ENCODE data around the gene KIF1C.
"Not testable (repeated sequence)": the region's sequence is repeated elsewhere in the genome, so short reads cannot be mapped to it uniquely, and the experiment has no call there.

KIF1C gene

DNA sequence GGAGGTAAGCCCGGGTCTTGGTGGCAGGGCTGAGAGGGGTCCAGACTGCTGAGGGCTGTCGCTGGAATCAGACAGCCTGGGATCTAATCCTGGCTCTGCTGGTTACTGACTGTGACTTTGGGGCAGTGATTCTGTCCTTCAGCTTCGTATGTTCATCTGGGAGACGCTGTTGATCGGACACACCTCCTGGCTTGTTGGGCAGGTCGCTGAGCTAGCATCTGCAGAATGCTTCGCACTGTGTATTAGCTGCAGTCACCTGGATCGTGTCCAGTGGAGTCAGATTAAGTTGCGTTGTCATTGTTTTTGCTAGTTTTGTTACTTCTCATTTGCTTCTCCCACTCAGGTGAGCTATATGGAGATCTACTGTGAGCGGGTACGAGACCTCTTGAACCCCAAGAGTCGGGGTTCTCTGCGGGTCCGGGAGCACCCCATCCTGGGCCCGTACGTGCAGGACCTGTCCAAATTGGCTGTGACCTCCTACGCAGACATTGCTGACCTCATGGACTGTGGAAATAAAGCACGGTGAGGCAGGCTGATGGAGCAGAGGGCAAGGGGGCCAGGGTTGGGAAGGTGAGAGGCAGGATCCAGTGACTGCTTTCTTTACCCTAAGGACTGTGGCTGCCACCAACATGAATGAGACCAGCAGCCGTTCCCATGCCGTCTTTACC lies 4.5 kb downstream of the KIF1C start:
- DNase-seq, result no peak

DNA sequence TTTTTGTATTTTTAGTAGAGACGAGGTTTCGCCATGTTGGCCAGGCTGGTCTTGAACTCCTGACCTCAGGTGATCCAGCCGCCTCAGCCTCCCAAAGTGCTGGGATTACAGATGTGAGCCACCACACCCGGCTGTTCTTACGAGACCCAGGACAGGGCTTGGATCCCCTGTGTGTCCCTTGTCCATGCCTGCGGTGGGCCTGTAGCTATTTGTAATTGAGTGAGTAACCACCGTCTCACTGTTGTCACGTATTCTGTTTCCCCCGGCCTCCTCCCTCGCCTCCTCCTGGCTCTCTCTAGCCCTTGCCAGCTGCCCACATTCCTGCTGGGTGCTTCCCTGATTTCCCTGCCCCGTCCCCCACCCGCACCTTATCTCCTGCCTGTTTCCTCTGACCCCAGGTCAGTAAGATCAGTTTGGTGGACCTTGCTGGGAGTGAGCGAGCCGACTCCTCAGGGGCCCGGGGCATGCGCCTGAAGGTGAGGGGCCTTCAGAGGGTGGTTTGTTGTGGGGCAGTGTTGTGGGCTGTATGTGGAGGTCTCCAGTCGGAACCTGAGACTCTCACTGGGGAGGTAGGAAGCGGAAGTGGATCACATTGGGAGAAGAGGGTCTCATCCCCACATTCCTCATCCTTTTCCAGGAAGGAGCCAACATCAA lies 5.6 kb downstream of the KIF1C start:
- DNase-seq, result no peak

- peak; percentile 88 for DNase-seq
These were observed 14.2 kb downstream of the KIF1C start for GRCh38 chr17:5011928-5012327.

GRCh38 chr17:5014357-5014756 lies 16.6 kb downstream of the KIF1C start:
- DNase-seq, result no peak

GRCh38 chr17:5019475-5019956 lies 21.8 kb downstream of the KIF1C start:
- DNase-seq, result peak; percentile 66

DNA sequence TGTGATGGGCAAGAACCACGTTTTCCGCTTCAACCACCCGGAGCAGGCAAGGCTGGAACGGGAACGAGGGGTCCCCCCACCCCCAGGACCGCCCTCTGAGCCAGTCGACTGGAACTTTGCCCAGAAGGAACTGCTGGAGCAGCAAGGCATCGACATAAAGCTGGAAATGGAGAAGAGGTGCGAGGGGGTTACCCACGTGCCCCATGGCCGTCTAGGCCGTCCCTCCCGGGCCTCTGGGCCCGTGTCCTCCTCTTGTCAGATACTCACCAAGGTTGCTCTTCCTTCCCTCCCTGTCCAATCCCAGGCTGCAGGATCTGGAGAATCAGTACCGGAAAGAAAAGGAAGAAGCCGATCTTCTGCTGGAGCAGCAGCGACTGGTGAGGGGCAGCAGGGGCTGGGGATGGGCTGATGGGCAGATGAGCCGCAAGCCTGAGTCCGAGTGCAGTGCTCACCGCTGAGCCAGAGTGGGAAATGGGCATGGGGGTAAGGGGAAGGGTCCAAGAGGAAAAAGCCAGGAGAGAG lies 22.8 kb downstream of the KIF1C start:
- DNase-seq, result no peak

DNA sequence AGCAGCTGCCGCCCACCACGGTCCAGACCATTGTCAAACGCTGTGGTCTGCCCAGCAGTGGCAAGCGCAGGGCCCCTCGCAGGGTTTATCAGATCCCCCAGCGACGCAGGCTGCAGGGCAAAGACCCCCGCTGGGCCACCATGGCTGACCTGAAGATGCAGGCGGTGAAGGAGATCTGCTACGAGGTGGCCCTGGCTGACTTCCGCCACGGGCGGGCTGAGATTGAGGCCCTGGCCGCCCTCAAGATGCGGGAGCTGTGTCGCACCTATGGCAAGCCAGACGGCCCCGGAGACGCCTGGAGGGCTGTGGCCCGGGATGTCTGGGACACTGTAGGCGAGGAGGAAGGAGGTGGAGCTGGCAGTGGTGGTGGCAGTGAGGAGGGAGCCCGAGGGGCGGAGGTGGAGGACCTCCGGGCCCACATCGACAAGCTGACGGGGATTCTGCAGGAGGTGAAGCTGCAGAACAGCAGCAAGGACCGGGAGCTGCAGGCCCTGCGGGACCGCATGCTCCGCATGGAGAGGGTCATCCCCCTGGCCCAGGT lies 24.5 kb downstream of the KIF1C start:
- no peak for DNase-seq

GRCh38 chr17:5023588-5024147 lies 25.9 kb downstream of the KIF1C start:
- DNase-seq, result no peak

DNA sequence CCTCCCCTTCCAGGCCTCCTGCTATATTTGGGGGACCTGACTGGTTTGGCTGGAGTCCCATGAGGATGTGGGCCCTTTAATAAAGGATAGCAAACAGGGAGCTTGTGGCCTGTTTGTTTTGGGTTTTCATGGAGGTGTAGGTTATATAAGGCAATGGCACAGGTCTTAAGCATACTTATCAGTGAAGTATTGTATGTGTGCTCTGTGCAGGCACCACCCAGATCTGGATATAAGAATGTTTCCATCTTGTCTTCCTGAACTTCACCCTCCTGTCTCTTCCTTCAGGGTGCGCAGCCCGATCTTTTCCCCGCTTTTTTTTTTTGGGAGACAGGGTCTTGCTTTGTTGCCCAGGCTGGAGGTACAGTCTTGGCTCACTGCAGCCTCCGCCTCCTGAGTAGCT lies 26.9 kb downstream of the KIF1C start:
- DNase-seq, result no peak

DNA sequence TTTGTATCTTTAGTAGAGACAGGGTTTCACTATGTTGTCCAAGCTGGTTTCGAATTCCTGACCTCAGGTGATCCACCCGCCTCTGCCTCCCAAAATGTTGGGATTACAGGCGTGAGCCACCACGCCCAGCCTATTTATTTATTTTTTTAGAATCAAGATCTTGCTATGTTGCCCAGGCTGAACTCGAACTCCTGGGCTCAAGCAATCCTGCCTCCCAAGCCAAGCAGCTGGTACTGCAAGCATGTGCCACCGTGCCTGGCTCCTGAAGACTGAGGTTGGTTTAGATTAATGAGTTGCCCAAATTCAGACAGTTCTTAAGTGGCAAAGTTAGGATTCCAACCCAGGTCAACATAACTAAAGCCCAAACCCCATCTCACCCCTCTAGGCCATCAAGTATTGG lies 29.5 kb downstream of the KIF1C start:
- DNase-seq, result no peak

DNA sequence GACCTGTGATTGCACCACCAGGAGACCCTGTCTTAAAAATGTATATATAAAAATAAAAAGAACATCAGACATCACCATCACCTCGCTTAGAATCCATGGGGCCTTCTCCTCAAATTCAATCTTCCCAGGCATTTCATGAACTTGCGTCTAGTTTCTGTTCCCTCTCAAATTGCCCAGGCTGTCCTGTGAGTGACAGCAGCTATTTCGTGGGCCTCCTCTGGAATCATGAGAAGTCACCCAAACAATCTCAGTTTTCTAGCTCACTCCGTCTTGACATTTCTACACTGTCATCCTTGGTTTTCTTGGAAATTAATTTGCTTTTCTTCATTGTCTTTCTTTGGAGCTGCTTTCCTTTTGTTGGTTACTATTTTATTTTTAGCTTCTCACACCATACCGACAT lies 30.2 kb downstream of the KIF1C start:
- DNase-seq, result no peak

DNA sequence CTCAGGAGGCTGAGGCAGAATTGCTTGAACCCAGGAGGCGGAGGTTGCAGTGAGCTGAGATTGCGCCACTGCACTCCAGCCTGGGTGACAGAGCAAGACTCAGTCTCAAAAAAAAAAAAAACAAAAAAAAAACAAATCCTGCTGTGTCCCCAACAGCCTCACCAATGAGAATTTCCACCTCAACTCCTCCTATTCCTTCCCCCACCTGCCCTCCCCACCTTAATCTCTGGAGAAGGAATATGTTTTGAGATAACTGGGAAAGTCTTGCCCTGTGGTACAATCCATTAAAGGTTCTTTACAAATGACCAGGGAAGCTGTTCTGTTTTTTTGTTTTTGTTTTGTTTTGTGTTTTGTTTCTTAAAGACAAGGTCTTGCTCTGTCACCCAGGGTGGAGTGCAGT lies 32.4 kb downstream of the KIF1C start:
- DNase-seq, result not testable (repeated sequence)

- peak; percentile 85 for DNase-seq
These were observed 33.8 kb downstream of the KIF1C start for GRCh38 chr17:5031365-5032082.

- DNase-seq, result no peak
These were observed 35.1 kb downstream of the KIF1C start for GRCh38 chr17:5032865-5033264.

GRCh38 chr17:5033352-5034015 lies 35.7 kb downstream of the KIF1C start:
- DNase-seq, result no peak

GRCh38 chr17:5034063-5034462 lies 36.3 kb downstream of the KIF1C start:
- DNase-seq, result no peak

DNA sequence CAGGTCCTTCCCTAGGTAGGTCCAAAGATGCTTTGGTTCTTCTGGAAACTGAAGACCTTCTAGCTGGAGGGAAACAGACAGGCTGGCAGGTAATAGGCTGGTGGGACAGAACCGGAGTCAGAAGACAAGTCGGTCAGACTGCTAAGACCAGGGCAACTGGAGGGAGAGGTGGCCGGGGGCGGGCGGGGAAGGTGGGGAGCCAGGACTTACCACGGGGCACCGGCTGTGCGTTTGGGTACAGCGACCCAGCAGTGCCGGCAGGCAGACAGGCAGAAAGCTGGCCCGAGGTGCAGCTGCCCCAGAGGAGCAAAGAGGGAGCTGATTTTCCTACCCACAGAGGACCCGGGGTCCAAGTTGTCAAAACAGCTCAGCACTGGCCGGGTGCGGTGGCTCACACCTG lies 36.9 kb downstream of the KIF1C start:
- no peak for DNase-seq

- DNase-seq, result no peak
These were observed 37.6 kb downstream of the KIF1C start, which contains the start of gene SLC52A1 for GRCh38 chr17:5035315-5035714. TSS of gene SLC52A1 (minus strand) at chr17:5035426. CDS start at chr17:5034606, 820 bp downstream.

- peak; percentile 33 for DNase-seq
These were observed 44.6 kb downstream of the KIF1C start for GRCh38 chr17:5042157-5043022.

DNA sequence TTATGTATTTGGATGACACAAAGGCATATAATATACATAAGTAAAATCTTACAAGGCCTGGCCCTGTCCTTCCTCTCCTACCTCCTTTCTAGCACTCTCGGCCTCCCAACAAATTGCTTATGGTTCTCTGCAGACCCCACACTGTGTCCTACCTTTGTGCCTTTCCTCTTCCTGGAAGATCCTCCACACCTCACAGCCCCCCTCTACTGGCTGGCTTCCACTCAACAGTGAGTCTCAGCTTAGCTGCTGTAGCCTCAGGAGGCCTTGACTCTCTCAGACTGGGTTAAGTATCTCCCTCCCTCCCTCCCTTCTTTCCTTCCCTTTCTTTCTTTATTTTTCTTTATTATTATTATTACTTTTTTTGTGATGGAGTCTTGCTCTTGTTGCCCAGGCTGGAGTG lies 45.8 kb downstream of the KIF1C start:
- DNase-seq, result no peak

GRCh38 chr17:5044630-5045029 lies 46.9 kb downstream of the KIF1C start:
- DNase-seq, result no peak

All from activated CD4-positive, alpha-beta T cell treated with anti-CD3 and anti-CD28 coated beads, Interleukin-10, Interleukin-2, amounts not matched to agents 100 ng/mL and 50 ng/mL, durations not matched to agents 16 hours and 8 hours (primary cell).